RWPE2 (cell line): ENCODE measurements around the gene DPYSL4.

Experiments used
- ATAC-seq: fragments of 200-7000 bp; cut with Tn5 transposase; 3 replicates; pipeline ENCODE4 v1.9.1; 2021; ENCODE audit warnings: low read depth
- DNase-seq: peaks from one replicate; pipeline ENCODE4 v3.0.0-alpha.2; 2020; ENCODE audit warnings: low spot score
- H3K27ac ChIP-seq: fragments of 450-650 bp; 2 replicates; pipeline ENCODE4 v1.5.1; 2017; ENCODE audit warnings: mild to moderate bottlenecking; ENCODE audit not compliant: poor library complexity, severe bottlenecking
- H3K27me3 ChIP-seq: fragments of 250-450 bp; sonication (Bioruptor Pico); 2 replicates; pipeline ENCODE4 v1.5.1; 2021; ENCODE audit warnings: mild to moderate bottlenecking, moderate library complexity; ENCODE audit not compliant: insufficient read depth, poor library complexity, severe bottlenecking
- H3K36me3 ChIP-seq: fragments of 250-450 bp; sonication (Bioruptor Pico); 2 replicates; pipeline ENCODE4 v1.5.1; 2020; ENCODE audit warnings: low read depth, mild to moderate bottlenecking, moderate library complexity
- H3K4me1 ChIP-seq: fragments of 250-450 bp; sonication (Bioruptor Pico); 2 replicates; pipeline ENCODE4 v1.5.1; 2021; ENCODE audit warnings: mild to moderate bottlenecking, moderate library complexity; ENCODE audit not compliant: insufficient read depth, poor library complexity, severe bottlenecking
- H3K4me3 ChIP-seq: fragments of 250-450 bp; sonication (Bioruptor Pico); 2 replicates; pipeline ENCODE4 v1.5.1; 2021; ENCODE audit warnings: mild to moderate bottlenecking, moderate library complexity; ENCODE audit not compliant: severe bottlenecking
- H3K9me3 ChIP-seq: fragments of 250-450 bp; sonication (Bioruptor Pico); 2 replicates; pipeline ENCODE4 v1.5.1; 2021; ENCODE audit warnings: mild to moderate bottlenecking, moderate library complexity; ENCODE audit not compliant: severe bottlenecking
- CTCF ChIP-seq: fragments of 450-650 bp; IDR thresholded peaks from one replicate; pipeline ENCODE4 v1.5.1; 2017; ENCODE audit warnings: mild to moderate bottlenecking, moderate library complexity; ENCODE audit not compliant: poor library complexity, severe bottlenecking

Gene DPYSL4

GRCh38 chr10:132192076-132192975 is 5.6 kb downstream of the DPYSL4 start:
- H3K4me3 ChIP-seq, result no peak overlapping the region
- no peaks in the 10 kb centered on the region for H3K9me3 ChIP-seq
- TF ChIP-seq CTCF, result no peak

GRCh38 chr10:132192991-132193665 is 6.4 kb downstream of the DPYSL4 start:
- Histone ChIP-seq H3K4me3 (no peak overlapping the region), H3K36me3 (no peaks in the 10 kb centered on the region), H3K27ac (no peak overlapping the region), H3K9me3 (no peaks in the 10 kb centered on the region), H3K4me1 (no peaks in the 10 kb centered on the region), H3K27me3 (peaks cover 9% of the 10 kb centered on the region)
- no peak for ATAC-seq
- no peak for TF ChIP-seq CTCF
- DNase-seq, result peak; percentile 40

More at GRCh38 chr10:132192076-132192975, 5.6 kb downstream of the DPYSL4 start:
- Histone ChIP-seq H3K27ac (no peak overlapping the region), H3K4me1 (no peaks in the 10 kb centered on the region), H3K36me3 (no peaks in the 10 kb centered on the region), H3K27me3 (peaks cover 17% of the 10 kb centered on the region)
- no peak for DNase-seq
- no peak for ATAC-seq

GRCh38 chr10:132193907-132194552 is 7.3 kb downstream of the DPYSL4 start:
- Histone ChIP-seq H3K9me3 (no peaks in the 10 kb centered on the region), H3K27ac (no peak overlapping the region), H3K4me3 (no peak overlapping the region), H3K27me3 (peaks cover under 1% of the 10 kb centered on the region), H3K36me3 (no peaks in the 10 kb centered on the region), H3K4me1 (no peaks in the 10 kb centered on the region)
- no peak for TF ChIP-seq CTCF
- ATAC-seq (peak; percentile 66), DNase-seq (peak; percentile 51)

GRCh38 chr10:132194726-132195125 is 8.0 kb downstream of the DPYSL4 start:
- H3K4me3 ChIP-seq, result no peak overlapping the region
- H3K27ac ChIP-seq, result no peak overlapping the region
- H3K36me3 ChIP-seq, result no peaks in the 10 kb centered on the region
- H3K27me3 ChIP-seq, result no peaks in the 10 kb centered on the region
- H3K4me1 ChIP-seq, result no peaks in the 10 kb centered on the region
- no peak for ATAC-seq
- no peaks in the 10 kb centered on the region for H3K9me3 ChIP-seq
- DNase-seq, result peak; percentile 44
- TF ChIP-seq CTCF, result no peak
